Measurements from ENCODE around the gene PLB1. TPM values are rescaled to one million over a fixed set of nuclear protein-coding genes. Genes with fewer than 3 reads are reported as not detected.

PLB1 gene
- total and polyA plus RNA-seq, 2 donors (not counting 1 experiment from before 2014, with no cell fraction given) = 0.25 to 0.51 TPM

DNA sequence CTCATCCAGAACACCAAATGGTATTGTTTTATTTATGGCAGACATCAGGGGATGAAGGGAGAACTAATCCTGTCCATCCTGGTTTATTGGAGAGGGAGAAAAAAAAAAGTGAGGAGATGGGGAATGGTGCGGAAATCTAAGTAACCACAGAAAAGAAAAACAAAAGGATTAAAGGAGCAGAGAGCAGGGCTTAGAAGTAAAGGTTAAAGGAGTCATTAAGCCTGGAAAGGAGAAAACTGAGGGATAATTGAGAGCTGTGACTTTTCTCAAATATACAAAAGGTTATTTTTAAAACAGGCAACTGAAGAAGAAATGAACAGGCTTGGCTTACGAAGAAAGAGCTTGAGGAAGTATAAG, 128.6 kb downstream of the PLB1 start:
- no peaks in the 10 kb centered on the region for H3K36me3 ChIP-seq (replicated peaks in 1 of 2; ENCODE audit: control extremely low read depth in 1 of 2, control insufficient read depth in 1 of 2, extremely low read depth in 1 of 2, insufficient read depth in 2 of 2, low read length in 1 of 2)
- H3K79me2 ChIP-seq (ENCODE audit: control insufficient read depth, insufficient read depth, low read length) = no peaks in the 10 kb centered on the region
- peak overlapping the region in 1 of 2 donors; percentile 41 for H3K27ac ChIP-seq (ENCODE audit: low read length in 2 of 2)
- Mint-ChIP-seq H3K4me1 (peaks cover 47% of the 10 kb centered on the region), H3K9me3 (ENCODE audit: insufficient read depth) (no peaks in the 10 kb centered on the region), H3K27ac (peak overlapping the region; percentile 53), H3K4me3 (peak overlapping the region; percentile 66), H3K27me3 (no peaks in the 10 kb centered on the region)
- DNase-seq (no peak), ATAC-seq (ENCODE audit: low read depth) (no peak)
- H3K4me2 ChIP-seq (replicated peaks; ENCODE audit: low read depth, low read length, poor library complexity, severe bottlenecking) = peak overlapping the region; percentile 60
- no peaks in the 10 kb centered on the region for H4K20me1 ChIP-seq (ENCODE audit: control insufficient read depth, insufficient read depth, low read length, poor library complexity, severe bottlenecking)
- no peak overlapping the region for H3K4me3 ChIP-seq (ENCODE audit: control extremely low read depth in 1 of 5, extremely low read depth in 1 of 5, insufficient read depth in 1 of 5, low read depth in 2 of 5, low read length in 4 of 5)
- POLR2A ChIA-PET = no interaction called here
- intact Hi-C loops (cut with micrococcal nuclease) = no loop called here
- H3K4me1 ChIP-seq (ENCODE audit: control insufficient read depth in 2 of 2, insufficient read depth in 2 of 2, low read length in 2 of 2) = peaks cover 31 to 39% of the 10 kb centered on the region in 2 donors
- TF ChIP-seq, protein P1, sequence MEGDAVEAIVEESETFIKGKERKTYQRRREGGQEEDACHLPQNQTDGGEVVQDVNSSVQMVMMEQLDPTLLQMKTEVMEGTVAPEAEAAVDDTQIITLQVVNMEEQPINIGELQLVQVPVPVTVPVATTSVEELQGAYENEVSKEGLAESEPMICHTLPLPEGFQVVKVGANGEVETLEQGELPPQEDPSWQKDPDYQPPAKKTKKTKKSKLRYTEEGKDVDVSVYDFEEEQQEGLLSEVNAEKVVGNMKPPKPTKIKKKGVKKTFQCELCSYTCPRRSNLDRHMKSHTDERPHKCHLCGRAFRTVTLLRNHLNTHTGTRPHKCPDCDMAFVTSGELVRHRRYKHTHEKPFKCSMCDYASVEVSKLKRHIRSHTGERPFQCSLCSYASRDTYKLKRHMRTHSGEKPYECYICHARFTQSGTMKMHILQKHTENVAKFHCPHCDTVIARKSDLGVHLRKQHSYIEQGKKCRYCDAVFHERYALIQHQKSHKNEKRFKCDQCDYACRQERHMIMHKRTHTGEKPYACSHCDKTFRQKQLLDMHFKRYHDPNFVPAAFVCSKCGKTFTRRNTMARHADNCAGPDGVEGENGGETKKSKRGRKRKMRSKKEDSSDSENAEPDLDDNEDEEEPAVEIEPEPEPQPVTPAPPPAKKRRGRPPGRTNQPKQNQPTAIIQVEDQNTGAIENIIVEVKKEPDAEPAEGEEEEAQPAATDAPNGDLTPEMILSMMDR (IDR thresholded peaks at IDR 0.05) = no peak
- TF ChIP-seq EZH2 (IDR thresholded peaks at IDR 0.05; ENCODE audit: borderline replicate concordance, insufficient read depth, low read depth, low read length, poor library complexity, severe bottlenecking) = no peak
- CTCF ChIA-PET = interaction anchor here (2.2 kb wide), 1 partner anchor 9 kb away, joined by 6 read pairs; no protein-coding TSS in a partner anchor
- H3K9me3 ChIP-seq (ENCODE audit: control extremely low read depth in 1 of 3, control insufficient read depth in 2 of 3, insufficient read depth in 1 of 3, low read length in 2 of 3) = peaks cover 0 to 3% (median 0%) of the 10 kb centered on the region in 3 donors
- no peak overlapping the region for H3K9ac ChIP-seq (ENCODE audit: low read length)
- 9% methylated on average over 1 of the region's 2 CpGs for WGBS (ENCODE audit: insufficient coverage)
- H2AFZ ChIP-seq (ENCODE audit: insufficient read depth, low read depth, low read length, poor library complexity, severe bottlenecking) = peak overlapping the region; percentile 41
- peaks cover 0 to 4% (median 0%) of the 10 kb centered on the region in 4 experiments for H3K27me3 ChIP-seq (replicated peaks in 1 of 4; ENCODE audit: control extremely low read depth in 1 of 4, control insufficient read depth in 3 of 4, insufficient read depth in 4 of 4, low read length in 3 of 4)

DNA sequence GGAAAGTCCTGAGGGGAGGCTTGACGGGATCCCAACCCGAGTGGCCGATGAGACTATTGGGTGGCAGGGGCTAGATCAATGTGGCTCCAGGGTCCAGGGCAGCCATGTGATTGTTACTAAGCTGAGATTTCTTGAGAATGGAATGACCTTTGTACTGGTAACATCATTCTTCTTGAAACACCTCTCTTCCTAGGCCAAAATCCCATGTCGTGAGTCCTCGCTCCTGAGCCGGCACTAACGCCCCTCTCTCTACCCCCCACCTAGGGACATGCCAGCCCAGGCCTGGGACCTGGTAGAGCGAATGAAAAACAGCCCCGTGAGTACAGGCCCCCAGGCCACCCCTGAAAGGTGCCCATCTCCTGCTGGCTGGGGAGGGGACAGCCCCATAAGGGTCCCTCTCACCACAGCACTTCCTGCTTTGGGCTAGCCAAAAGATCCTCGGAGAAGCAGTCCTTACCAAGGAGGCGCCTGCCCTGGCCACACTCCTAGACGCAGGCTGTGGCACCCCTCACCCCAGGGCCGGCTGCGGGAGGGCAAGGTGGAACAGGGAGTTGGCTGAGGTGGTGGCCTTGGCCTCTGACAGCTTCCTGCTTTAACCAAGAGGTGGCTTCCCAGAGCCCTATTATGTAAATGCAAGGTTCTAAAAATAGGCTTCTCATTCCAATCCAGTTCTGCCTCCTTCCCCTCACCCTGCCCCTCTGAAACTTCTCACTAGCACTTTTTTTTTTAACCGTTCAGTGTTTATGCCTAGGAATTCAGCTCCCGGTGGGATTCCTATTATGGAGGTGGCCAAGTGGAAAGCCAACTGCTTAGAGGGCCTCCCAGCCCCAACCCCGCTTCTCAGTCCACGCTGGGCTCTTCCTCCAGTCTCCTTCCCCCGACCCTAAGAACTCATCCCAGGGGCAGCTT, 129.2 kb downstream of the PLB1 start:
- Histone ChIP-seq H3K36me3 (replicated peaks in 1 of 2; ENCODE audit: control extremely low read depth in 1 of 2, control insufficient read depth in 1 of 2, extremely low read depth in 1 of 2, insufficient read depth in 2 of 2, low read length in 1 of 2) (no peaks in the 10 kb centered on the region), H2AFZ (ENCODE audit: insufficient read depth, low read depth, low read length, poor library complexity, severe bottlenecking) (peak overlapping the region; percentile 41), H3K9ac (ENCODE audit: low read length) (no peak overlapping the region), H3K4me1 (ENCODE audit: control insufficient read depth in 2 of 2, insufficient read depth in 2 of 2, low read length in 2 of 2) (peaks cover 31 to 39% of the 10 kb centered on the region in 2 donors), H3K4me2 (replicated peaks; ENCODE audit: low read depth, low read length, poor library complexity, severe bottlenecking) (peak overlapping the region; percentile 60), H3K27me3 (replicated peaks in 1 of 4; ENCODE audit: control extremely low read depth in 1 of 4, control insufficient read depth in 3 of 4, insufficient read depth in 4 of 4, low read length in 3 of 4) (peaks cover 0 to 4% (median 0%) of the 10 kb centered on the region in 4 experiments), H3K79me2 (ENCODE audit: control insufficient read depth, insufficient read depth, low read length) (no peaks in the 10 kb centered on the region), H3K27ac (ENCODE audit: low read length in 2 of 2) (peak overlapping the region in 1 of 2 donors; percentile 41), H3K9me3 (ENCODE audit: control extremely low read depth in 1 of 3, control insufficient read depth in 2 of 3, insufficient read depth in 1 of 3, low read length in 2 of 3) (peaks cover 0 to 3% (median 0%) of the 10 kb centered on the region in 3 donors), H4K20me1 (ENCODE audit: control insufficient read depth, insufficient read depth, low read length, poor library complexity, severe bottlenecking) (no peaks in the 10 kb centered on the region), H3K4me3 (ENCODE audit: control extremely low read depth in 1 of 5, extremely low read depth in 1 of 5, insufficient read depth in 1 of 5, low read depth in 2 of 5, low read length in 4 of 5) (no peak overlapping the region)
- ChIA-PET POLR2A (interaction anchor here (0.6 kb wide), 1 partner anchor 26 kb away, joined by 3 read pairs; no protein-coding TSS in a partner anchor), CTCF (interaction anchor here (2.2 kb wide), 1 partner anchor 9 kb away, joined by 6 read pairs; no protein-coding TSS in a partner anchor)
- peaks cover 44% of the 10 kb centered on the region for H3K4me1 Mint-ChIP-seq
- H3K4me3 Mint-ChIP-seq = peak overlapping the region; percentile 66
- H3K27ac Mint-ChIP-seq = peak overlapping the region; percentile 53
- ATAC-seq (ENCODE audit: low read depth) (peak; percentile 42), DNase-seq (peak; percentile 61)
- TF ChIP-seq, protein P1 (IDR thresholded peaks at IDR 0.05) = no peak
- no peak for TF ChIP-seq EZH2 (IDR thresholded peaks at IDR 0.05; ENCODE audit: borderline replicate concordance, insufficient read depth, low read depth, low read length, poor library complexity, severe bottlenecking)
- intact Hi-C loops (cut with micrococcal nuclease) = no loop called here
- no peaks in the 10 kb centered on the region for H3K27me3 Mint-ChIP-seq
- 30% methylated on average over 16 of the region's 19 CpGs for WGBS (ENCODE audit: insufficient coverage)
- H3K9me3 Mint-ChIP-seq (ENCODE audit: insufficient read depth) = no peaks in the 10 kb centered on the region
